GM18861 (cell line): ENCODE results near the gene TEX2.
A peak's percentile ranks its signal among the peaks of the same experiment; 100 is the strongest.
"Not testable (repeated sequence)": the region's sequence is repeated elsewhere in the genome, so short reads cannot be mapped to it uniquely, and the experiment has no call there.

Experiments
- ATAC-seq: cut with Tn5 transposase; IDR thresholded peaks from one replicate; pipeline ENCODE4 v1.9.1; 2021; ENCODE audit not compliant: unreplicated experiment

The TEX2 gene

GRCh38 chr17:64240741-64241347, 22.2 kb downstream of the TEX2 start:
- ATAC-seq: no peak

- ATAC-seq: no peak
These were observed 22.8 kb downstream of the TEX2 start for GRCh38 chr17:64240261-64240740.

DNA sequence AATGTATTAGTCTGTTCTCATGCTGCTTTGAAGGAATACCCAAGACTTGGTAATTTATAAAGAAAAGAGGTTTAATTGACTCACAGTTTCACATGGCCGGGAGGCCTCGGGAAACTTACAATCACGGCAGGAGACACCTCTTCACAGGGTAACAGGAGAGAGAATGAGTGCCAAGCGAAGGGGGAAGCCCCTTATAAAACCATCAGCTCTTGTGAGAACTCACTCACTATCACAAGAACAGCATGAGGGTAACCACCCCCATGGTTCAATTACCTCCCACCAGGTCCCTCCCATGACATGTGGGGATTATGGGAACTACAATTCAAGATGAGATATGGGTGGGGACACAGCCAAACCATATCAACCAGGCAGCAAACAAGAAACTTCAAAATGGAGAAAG, 24.6 kb downstream of the TEX2 start:
- not testable (repeated sequence) for ATAC-seq

GRCh38 chr17:64236827-64237403, 26.1 kb downstream of the TEX2 start:
- ATAC-seq: no peak

DNA sequence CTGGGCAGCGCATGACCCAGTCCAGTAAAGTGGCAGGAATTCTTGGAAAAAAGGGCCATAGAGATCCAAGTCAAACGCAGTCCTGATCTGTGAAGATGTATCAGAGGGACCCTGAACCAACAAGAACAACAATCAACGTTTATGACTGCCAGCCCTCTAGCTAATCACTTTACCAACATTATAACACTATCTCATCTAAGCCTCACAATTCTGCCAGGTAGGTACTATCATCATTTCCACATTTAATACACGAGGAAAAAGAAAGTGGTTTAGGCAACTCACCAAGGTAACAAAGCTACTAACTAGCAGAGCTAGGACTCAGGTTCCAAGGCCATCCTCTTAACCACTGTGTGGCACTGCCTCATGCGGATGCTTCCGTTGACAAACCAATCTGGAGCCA, 28.1 kb downstream of the TEX2 start:
- ATAC-seq: no peak

DNA sequence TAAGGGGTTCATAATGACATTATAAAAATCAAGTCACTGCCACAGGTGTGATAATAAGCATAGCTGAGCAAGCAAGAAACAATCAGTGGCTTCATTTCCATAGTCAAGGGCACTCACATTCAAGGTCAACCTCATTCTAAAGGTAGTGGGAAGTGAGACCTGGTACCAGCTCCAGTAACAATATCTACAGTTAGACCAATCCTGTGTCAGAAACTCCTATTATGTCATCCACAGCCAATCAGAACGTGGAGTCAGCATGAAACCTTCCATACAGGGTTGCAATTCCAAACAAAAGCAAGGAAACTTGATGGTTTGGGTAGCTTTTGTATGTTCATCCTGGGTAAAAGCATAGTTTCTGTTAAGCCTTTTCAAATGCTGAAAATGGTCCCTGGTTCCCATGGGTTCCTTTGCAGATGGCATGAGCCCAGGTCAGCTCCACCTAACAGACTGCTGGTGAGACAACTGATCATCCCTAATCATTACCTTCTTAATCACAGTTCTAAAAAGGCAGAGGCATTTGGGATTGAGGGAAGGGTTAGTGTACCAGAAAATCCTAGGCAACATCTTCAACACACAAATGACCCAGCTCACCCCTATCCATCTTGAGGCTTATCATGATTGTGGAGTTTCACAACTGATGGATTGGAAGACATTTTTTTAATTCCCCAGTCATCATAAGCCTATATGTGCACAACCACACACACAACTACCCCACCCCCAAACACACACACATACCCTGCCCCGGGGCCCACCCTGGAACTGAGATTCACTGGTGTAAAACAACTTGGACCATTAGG, 30.4 kb downstream of the TEX2 start:
- ATAC-seq: no peak

GRCh38 chr17:64231567-64232141, 31.4 kb downstream of the TEX2 start:
- no peak for ATAC-seq

DNA sequence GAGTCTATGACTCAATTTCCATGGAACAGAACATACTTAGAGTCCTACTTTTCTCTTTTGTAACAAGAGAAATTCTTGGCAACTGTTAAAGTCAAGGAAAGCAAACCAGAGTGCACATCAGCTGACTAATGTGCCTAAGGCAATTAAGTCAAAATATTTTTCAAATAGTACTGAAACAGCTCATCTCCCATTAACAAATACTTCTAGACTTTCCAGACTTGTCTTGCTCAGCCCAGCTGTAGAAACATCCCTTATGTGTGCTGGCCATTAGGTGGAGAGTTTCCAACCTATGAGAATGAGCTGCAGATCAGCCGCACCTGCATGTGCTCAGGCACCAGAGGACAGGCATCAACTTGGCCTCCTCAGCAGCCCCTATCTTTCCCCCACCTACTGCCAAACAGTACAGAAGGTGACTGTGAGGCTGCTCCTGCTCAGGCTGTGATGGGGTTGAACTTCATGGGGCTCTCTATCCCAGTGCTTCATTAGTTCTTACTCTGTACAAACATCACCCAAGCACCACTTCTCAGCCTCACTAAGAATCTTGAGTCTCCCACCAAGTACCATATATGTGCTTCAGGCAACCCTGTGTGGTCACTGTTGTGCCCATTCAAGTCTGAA, 32.2 kb downstream of the TEX2 start:
- no peak for ATAC-seq

GRCh38 chr17:64229815-64230728, 33.0 kb downstream of the TEX2 start:
- no peak for ATAC-seq

GRCh38 chr17:64226132-64226531, 36.9 kb downstream of the TEX2 start:
- ATAC-seq: no peak

GRCh38 chr17:64225410-64225809, 37.6 kb downstream of the TEX2 start:
- ATAC-seq: no peak

- ATAC-seq: no peak
These were observed 39.0 kb downstream of the TEX2 start for GRCh38 chr17:64223931-64224629.

GRCh38 chr17:64223283-64223682, 39.8 kb downstream of the TEX2 start:
- ATAC-seq: no peak

DNA sequence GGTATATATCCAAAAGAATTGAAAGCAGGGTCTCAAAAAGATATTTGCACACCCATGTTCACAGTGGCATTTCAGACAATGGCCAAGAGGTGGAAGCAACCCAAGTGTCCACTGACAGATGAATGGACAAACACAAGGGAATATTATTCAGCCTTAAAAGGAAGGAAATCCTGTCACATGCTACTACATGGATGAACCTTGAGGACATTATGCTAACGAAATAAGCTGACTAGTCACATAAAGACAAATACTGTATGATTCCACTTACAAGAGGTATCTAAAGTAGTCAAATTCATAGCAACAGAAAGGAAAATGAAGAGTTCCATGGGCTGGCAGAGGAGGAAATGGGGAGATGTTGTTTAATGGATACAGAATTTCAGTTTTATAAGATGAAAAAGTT, 41.4 kb downstream of the TEX2 start:
- no peak for ATAC-seq

DNA sequence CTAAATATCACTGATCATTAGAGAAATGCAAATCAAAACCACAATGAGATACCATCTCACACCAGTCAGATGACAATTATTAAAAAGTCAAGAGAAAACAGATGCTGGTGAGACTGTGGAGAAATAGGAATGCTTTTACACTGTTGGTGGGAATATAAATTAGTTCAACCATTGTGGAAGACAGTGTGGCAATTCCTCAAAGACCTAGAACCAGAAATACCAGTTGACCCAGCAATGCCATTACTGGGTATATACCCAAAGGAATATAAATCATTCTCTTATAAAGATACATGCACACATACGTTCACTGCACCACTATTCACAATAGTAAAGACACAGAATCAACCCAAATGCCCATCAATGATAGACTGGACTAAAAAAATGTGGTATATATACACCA, 42.5 kb downstream of the TEX2 start:
- not testable (repeated sequence) for ATAC-seq

- ATAC-seq: no peak
These were observed 43.5 kb downstream of the TEX2 start for GRCh38 chr17:64219571-64219970.

GRCh38 chr17:64218066-64218465, 45.0 kb downstream of the TEX2 start:
- peak; percentile 60 for ATAC-seq

- no peak for ATAC-seq
These were observed 45.8 kb downstream of the TEX2 start for GRCh38 chr17:64217249-64217691.

DNA sequence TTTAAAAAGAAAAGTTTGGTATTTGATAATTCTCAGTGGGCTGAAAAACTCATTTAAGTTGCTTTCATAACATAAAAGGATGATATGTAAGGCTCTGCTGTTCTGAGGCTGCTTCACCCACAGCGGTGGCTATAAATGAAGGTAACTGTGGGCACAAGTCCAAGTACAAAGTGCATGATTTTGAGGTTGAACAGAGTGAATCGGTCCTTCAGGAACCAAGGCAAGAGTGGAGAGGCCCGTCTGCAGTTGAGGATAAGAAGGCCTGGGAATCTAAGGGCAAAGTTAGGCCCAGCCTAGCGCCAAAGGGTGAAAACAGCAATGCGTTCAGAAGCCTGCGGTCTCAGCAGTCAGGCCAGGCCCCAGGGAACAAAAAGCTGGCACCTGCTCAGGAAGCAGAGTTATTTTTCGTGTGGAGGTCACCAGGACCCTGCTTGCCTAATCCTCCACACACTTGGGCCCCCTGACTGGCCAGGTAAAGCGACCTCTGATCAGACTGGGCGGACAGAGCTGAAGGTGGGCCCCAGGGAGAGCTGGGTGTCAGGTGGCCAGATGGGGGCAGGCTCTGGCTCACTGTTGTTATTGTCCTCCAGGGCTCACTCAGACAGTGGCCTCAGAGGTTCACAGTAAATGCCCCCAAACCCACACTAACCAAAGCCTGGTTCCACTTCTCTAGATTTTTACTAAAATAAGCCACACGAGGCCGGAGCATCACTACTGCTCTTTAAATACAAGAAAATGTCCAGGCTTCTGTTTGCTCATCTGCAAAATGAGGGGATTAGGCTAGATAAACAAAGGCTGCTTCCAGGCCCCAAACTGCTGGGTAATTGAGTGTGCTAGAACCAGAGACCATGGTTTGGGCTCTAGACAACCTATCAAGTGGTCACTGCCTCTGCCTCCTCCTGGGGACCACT, 46.5 kb downstream of the TEX2 start:
- no peak for ATAC-seq
